Peyer's patch (tissue), 4 donors: Measurements from ENCODE around the gene CLCF1.

Experiments used
- CTCF ChIP-seq, 6 experiments: fragments of 450-650 bp in 4 of 6; fragments of 200-600 bp in 2 of 6; sonication (generic) in 1 of 6; IDR thresholded peaks; one replicate each; pipeline ENCODE4 v1.5.1; 2017 to 2019; ENCODE audit warnings: antibody characterized with exemption in 6 of 6, mild to moderate bottlenecking in 3 of 6, moderate library complexity in 1 of 6
- POLR2A ChIP-seq, 2 donors: fragments of 450-650 bp; IDR thresholded peaks; one replicate each; pipeline ENCODE4 v1.5.1; 2017; ENCODE audit warnings: antibody characterized with exemption in 2 of 2, mild to moderate bottlenecking in 2 of 2, moderate library complexity in 2 of 2

- TF ChIP-seq POLR2A (IDR thresholded peaks at IDR 0.05), result no peak
- no peak for TF ChIP-seq CTCF (IDR thresholded peaks at IDR 0.05)
Observed at GRCh38 chr11:67344264-67344663, 29.1 kb downstream of the CLCF1 start.
